ENCODE data around the gene PTCD3. TPM values are rescaled to one million over a fixed set of nuclear protein-coding genes. Genes with fewer than 3 reads are reported as not detected.

The PTCD3 gene
- polyA plus RNA-seq, 1 of the 3 experiments (the other 2 are of a cell fraction): 44.5 TPM

DNA sequence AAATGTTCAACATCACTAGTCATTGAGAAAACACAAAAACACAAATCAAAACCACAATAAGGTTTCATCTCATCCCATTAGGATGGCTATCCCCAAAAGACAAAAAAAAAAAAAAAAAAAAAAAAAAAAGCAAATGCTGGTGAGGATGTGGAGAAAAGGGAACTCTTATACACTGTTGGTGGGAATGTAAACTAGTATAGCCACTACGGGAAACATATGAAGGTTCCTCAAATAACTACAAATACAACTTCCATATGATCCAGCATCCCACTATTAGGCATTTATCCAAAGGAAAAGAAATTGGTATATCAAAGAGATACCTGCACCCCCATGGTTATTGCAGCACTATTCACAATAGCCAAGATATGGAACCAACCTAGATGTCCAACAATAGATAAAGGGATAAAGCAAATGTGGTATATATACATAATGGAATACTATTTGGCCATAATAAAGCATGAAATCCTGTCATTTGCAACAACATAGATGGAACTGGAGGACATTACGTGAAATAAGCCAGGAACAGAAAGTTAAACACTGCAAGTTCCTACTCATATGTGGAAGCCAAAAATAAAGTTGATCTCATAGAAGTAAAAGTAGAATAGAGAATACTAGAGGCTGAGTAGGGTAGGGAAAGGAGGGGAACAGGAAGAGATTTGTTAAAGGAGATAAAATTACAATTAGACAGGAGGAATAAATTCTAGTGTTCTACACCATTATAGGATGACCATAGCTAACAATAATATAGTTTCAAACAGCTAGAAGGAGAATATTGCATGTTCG lies 8.7 kb upstream of the PTCD3 start (continued):
- TF ChIP-seq MXI1 (IDR thresholded peaks at IDR 0.05; ENCODE audit: low read depth, low read length) (no peak), SIN3A (IDR thresholded peaks at IDR 0.05; ENCODE audit: borderline replicate concordance, low read depth, low read length) (no peak), FOXJ3 (CRISPR knock-in tag; IDR thresholded peaks at IDR 0.05) (no peak), EZH2phosphoT487 (IDR thresholded peaks at IDR 0.05; ENCODE audit: borderline replicate concordance, low read depth) (no peak)
- TF ChIP-seq, protein P1, sequence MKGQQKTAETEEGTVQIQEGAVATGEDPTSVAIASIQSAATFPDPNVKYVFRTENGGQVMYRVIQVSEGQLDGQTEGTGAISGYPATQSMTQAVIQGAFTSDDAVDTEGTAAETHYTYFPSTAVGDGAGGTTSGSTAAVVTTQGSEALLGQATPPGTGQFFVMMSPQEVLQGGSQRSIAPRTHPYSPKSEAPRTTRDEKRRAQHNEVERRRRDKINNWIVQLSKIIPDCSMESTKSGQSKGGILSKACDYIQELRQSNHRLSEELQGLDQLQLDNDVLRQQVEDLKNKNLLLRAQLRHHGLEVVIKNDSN (IDR thresholded peaks at IDR 0.05; ENCODE audit: borderline replicate concordance, low read depth): no peak

DNA sequence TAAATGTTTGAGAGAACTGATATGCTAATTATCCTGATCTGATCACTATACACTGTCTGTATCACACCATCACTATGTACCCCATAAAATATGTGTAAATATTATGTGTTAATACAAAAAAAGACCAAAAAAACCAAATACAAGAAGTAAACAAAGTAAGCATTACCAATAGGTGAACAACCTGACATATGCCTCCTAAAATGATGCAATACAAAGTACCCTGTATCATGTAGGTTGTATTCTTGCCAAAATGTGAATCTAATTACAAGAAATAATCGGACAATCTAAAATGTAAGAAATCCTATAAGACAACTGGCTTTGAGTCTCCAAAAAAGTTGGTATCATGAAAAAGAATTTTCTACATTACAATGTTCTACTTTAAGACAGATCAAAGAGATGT lies 8.1 kb upstream of the PTCD3 start:
- no peak overlapping the region for H3K9ac ChIP-seq
- no peak for TF ChIP-seq EZH2phosphoT487 (IDR thresholded peaks at IDR 0.05; ENCODE audit: borderline replicate concordance, low read depth)
- TF ChIP-seq GATA2 (CRISPR knock-in tag; IDR thresholded peaks at IDR 0.05): no peak
- TF ChIP-seq RFX5 (IDR thresholded peaks at IDR 0.05; ENCODE audit: low read length): no peak
- no peak for TF ChIP-seq FOXM1 (IDR thresholded peaks at IDR 0.05; ENCODE audit: low read depth)
- TF ChIP-seq, protein P2, sequence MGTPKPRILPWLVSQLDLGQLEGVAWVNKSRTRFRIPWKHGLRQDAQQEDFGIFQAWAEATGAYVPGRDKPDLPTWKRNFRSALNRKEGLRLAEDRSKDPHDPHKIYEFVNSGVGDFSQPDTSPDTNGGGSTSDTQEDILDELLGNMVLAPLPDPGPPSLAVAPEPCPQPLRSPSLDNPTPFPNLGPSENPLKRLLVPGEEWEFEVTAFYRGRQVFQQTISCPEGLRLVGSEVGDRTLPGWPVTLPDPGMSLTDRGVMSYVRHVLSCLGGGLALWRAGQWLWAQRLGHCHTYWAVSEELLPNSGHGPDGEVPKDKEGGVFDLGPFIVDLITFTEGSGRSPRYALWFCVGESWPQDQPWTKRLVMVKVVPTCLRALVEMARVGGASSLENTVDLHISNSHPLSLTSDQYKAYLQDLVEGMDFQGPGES (IDR thresholded peaks at IDR 0.05; ENCODE audit: low read depth, low read length): no peak
- TF ChIP-seq, protein P3, sequence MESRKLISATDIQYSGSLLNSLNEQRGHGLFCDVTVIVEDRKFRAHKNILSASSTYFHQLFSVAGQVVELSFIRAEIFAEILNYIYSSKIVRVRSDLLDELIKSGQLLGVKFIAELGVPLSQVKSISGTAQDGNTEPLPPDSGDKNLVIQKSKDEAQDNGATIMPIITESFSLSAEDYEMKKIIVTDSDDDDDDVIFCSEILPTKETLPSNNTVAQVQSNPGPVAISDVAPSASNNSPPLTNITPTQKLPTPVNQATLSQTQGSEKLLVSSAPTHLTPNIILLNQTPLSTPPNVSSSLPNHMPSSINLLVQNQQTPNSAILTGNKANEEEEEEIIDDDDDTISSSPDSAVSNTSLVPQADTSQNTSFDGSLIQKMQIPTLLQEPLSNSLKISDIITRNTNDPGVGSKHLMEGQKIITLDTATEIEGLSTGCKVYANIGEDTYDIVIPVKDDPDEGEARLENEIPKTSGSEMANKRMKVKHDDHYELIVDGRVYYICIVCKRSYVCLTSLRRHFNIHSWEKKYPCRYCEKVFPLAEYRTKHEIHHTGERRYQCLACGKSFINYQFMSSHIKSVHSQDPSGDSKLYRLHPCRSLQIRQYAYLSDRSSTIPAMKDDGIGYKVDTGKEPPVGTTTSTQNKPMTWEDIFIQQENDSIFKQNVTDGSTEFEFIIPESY (IDR thresholded peaks at IDR 0.05; ENCODE audit: borderline replicate concordance, low read depth): no peak
- TF ChIP-seq POLR2AphosphoS5 (IDR thresholded peaks at IDR 0.05; ENCODE audit: low read depth, low read length): no peak
- no peak for TF ChIP-seq JUND (IDR thresholded peaks at IDR 0.05)
- TF ChIP-seq MXI1 (IDR thresholded peaks at IDR 0.05; ENCODE audit: low read depth, low read length): no peak
- TF ChIP-seq, protein P4, sequence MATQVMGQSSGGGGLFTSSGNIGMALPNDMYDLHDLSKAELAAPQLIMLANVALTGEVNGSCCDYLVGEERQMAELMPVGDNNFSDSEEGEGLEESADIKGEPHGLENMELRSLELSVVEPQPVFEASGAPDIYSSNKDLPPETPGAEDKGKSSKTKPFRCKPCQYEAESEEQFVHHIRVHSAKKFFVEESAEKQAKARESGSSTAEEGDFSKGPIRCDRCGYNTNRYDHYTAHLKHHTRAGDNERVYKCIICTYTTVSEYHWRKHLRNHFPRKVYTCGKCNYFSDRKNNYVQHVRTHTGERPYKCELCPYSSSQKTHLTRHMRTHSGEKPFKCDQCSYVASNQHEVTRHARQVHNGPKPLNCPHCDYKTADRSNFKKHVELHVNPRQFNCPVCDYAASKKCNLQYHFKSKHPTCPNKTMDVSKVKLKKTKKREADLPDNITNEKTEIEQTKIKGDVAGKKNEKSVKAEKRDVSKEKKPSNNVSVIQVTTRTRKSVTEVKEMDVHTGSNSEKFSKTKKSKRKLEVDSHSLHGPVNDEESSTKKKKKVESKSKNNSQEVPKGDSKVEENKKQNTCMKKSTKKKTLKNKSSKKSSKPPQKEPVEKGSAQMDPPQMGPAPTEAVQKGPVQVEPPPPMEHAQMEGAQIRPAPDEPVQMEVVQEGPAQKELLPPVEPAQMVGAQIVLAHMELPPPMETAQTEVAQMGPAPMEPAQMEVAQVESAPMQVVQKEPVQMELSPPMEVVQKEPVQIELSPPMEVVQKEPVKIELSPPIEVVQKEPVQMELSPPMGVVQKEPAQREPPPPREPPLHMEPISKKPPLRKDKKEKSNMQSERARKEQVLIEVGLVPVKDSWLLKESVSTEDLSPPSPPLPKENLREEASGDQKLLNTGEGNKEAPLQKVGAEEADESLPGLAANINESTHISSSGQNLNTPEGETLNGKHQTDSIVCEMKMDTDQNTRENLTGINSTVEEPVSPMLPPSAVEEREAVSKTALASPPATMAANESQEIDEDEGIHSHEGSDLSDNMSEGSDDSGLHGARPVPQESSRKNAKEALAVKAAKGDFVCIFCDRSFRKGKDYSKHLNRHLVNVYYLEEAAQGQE (IDR thresholded peaks at IDR 0.05; ENCODE audit: low read depth, low read length): no peak
- ChIA-PET CTCF (interaction anchor here (0.9 to 1.9 kb wide), 3 partner anchors 9 to 271 kb away, joined by 4 to 7 read pairs (median 5); no protein-coding TSS in a partner anchor), POLR2A (no interaction called here)
- peaks cover 9% of the 10 kb centered on the region for H3F3A ChIP-seq (replicated peaks; ENCODE audit: insufficient read depth)
- no peaks in the 10 kb centered on the region for H3K9me2 ChIP-seq
- 94% methylated on average over 1 of the region's 1 CpG for WGBS (ENCODE audit: low lambda C conversion rate)
- H3K27ac ChIP-seq (ENCODE audit: low read depth in 2 of 2, low read length in 1 of 2): no peak overlapping the region
- no peaks in the 10 kb centered on the region for H3K9me3 ChIP-seq
- peaks cover 55 to 61% of the 10 kb centered on the region in 2 experiments for H3K36me3 ChIP-seq (replicated peaks in 1 of 2; ENCODE audit: control insufficient read depth in 1 of 2, insufficient read depth in 2 of 2, low read length in 1 of 2)
- no peak overlapping the region for H3K4me3 ChIP-seq (ENCODE audit: low read depth in 2 of 2, low read length in 1 of 2)
- H3K79me2 ChIP-seq (ENCODE audit: insufficient read depth): peaks cover 75% of the 10 kb centered on the region
- H3K4me1 ChIP-seq (ENCODE audit: control insufficient read depth in 1 of 2, insufficient read depth in 2 of 2, low read depth in 1 of 2, low read length in 1 of 2): no peaks in the 10 kb centered on the region
- no peak for DNase-seq
- H2AFZ ChIP-seq (ENCODE audit: low read depth): no peak overlapping the region
- H3K4me2 ChIP-seq: no peak overlapping the region
- H4K20me1 ChIP-seq (ENCODE audit: insufficient read depth): no peaks in the 10 kb centered on the region
- no peaks in the 10 kb centered on the region for H3K27me3 ChIP-seq (ENCODE audit: insufficient read depth)
